Sigmoid colon (tissue), 7 donors: ENCODE data around the gene CLDN4. TPM values are rescaled to one million over a fixed set of nuclear protein-coding genes. Genes with fewer than 3 reads are reported as not detected.
"Not testable (repeated sequence)": the region's sequence is repeated elsewhere in the genome, so short reads cannot be mapped to it uniquely, and the experiment has no call there.

Experiments
- DNase-seq: peaks from one replicate; pipeline ENCODE4 v3.0.0-alpha.2; 2019
- H3K27ac ChIP-seq, 4 donors: fragments of 200-600 bp; sonication (generic); one replicate each; pipeline ENCODE4 v1.5.1; 2016 to 2019; ENCODE audit warnings: mild to moderate bottlenecking in 1 of 4
- H3K27me3 ChIP-seq, 3 donors: fragments of 200-600 bp; sonication (generic); one replicate each; pipeline ENCODE4 v1.5.1; 2019; ENCODE audit warnings: mild to moderate bottlenecking in 1 of 3
- H3K36me3 ChIP-seq, 4 donors: fragments of 200-600 bp; sonication (generic); one replicate each; pipeline ENCODE4 v1.5.1; 2016 to 2019
- H3K4me1 ChIP-seq, 4 donors: fragments of 200-600 bp; sonication (generic); one replicate each; pipeline ENCODE4 v1.5.1; 2017 to 2019
- H3K4me3 ChIP-seq, 4 donors: fragments of 200-600 bp; sonication (generic); one replicate each; pipeline ENCODE4 v1.5.1; 2017 to 2019; ENCODE audit warnings: mild to moderate bottlenecking in 2 of 4, moderate library complexity in 1 of 4
- H3K9me3 ChIP-seq, 4 donors: fragments of 200-600 bp in 3 of 4; sonication (generic) in 3 of 4; one replicate each; pipeline versions ENCODE4 v1.5.1 to v1.6.1; 2013 to 2019
- CTCF ChIP-seq, 4 experiments: fragments of 450-650 bp in 3 of 4; fragments of 200-600 bp in 1 of 4; IDR thresholded peaks; one replicate each; pipeline ENCODE4 v1.5.1; 2016 to 2019; ENCODE audit warnings: antibody characterized with exemption in 4 of 4, mild to moderate bottlenecking in 3 of 4, moderate library complexity in 2 of 4
- EP300 ChIP-seq, 4 donors: sonication (generic); formaldehyde crosslinking; IDR thresholded peaks; one replicate each; pipeline ENCODE4 v1.6.1; 2017; ENCODE audit warnings: antibody characterized with exemption in 4 of 4
- POLR2A ChIP-seq, 2 donors: fragments of 450-650 bp; IDR thresholded peaks; one replicate each; pipeline ENCODE4 v1.6.1; 2016; ENCODE audit warnings: antibody characterized with exemption in 2 of 2, mild to moderate bottlenecking in 2 of 2, moderate library complexity in 2 of 2
- POLR2AphosphoS5 ChIP-seq, 4 donors: sonication (generic); formaldehyde crosslinking; IDR thresholded peaks; one replicate each; pipeline ENCODE4 v1.6.1; 2017; ENCODE audit warnings: antibody characterized with exemption in 4 of 4
- WGBS, 2 donors: extraction: QIAGEN DNeasy Blood & Tissue Kit; methylation state at CpG; one replicate each; pipeline ENCODE4 v1.1.7; 2013; 5-methylcytosine and 5-hydroxymethylcytosine counted together
- intact Hi-C: fragments of 100-400 bp; cut with DNase I; formaldehyde crosslinking; loops from one replicate; pipeline ENCODE4 v1.15.1; 2023
- polyA plus RNA-seq, 3 donors: library from polyadenylated mRNA; stranded (reverse); fragments of 200-250 nt; gene quantifications; one replicate each; pipeline ENCODE4 v1.2.3, GENCODE V29; 2013
- total RNA-seq, 4 donors: library from RNA; depleted of rRNA; stranded (reverse); fragments of >200 nt; gene quantifications; one replicate each; pipeline ENCODE4 v1.1.0, GENCODE V29; 2016
- donor health status: healthy with polysubstance abuse.
- donor health status: Bipolar disorder and iron deficiency.
- donor health status: healthy.

CLDN4 gene
- total and polyA plus RNA-seq, 7 donors = 0.16 to 690 (median 210) TPM; not detected in 2

GRCh38 chr7:73820013-73820412, 10.8 kb upstream of the CLDN4 start:
- intact Hi-C loops = no loop called here
- H3K4me3 ChIP-seq = no peak overlapping the region
- TF ChIP-seq POLR2AphosphoS5 (IDR thresholded peaks at IDR 0.05) (no peak), EP300 (IDR thresholded peaks at IDR 0.05) (no peak), CTCF (IDR thresholded peaks at IDR 0.05) (no peak), POLR2A (IDR thresholded peaks at IDR 0.05) (no peak)
- peak; percentile 9 for DNase-seq
- peaks cover 0 to 11% (median 4%) of the 10 kb centered on the region in 4 donors for H3K4me1 ChIP-seq
- no peaks in the 10 kb centered on the region for H3K27me3 ChIP-seq
- no peaks in the 10 kb centered on the region for H3K9me3 ChIP-seq
- H3K36me3 ChIP-seq = no peaks in the 10 kb centered on the region
- H3K27ac ChIP-seq = no peak overlapping the region
- WGBS, 2 donors = 90% methylated on average over 7 of the region's 7 CpGs

- H3K9me3 ChIP-seq, DNase-seq, H3K27me3 ChIP-seq, H3K4me3 ChIP-seq, intact Hi-C loops, H3K36me3 ChIP-seq, H3K27ac ChIP-seq: not testable (repeated sequence)
- 56 to 82% methylated on average over 14 of the region's 14 CpGs for WGBS, 2 donors
- peaks cover 0 to 11% (median 4%) of the 10 kb centered on the region in 4 donors for H3K4me1 ChIP-seq
Measured at GRCh38 chr7:73821597-73822285, 9.1 kb upstream of the CLDN4 start.

- no peaks in the 10 kb centered on the region for H3K27me3 ChIP-seq
- no peak overlapping the region for H3K4me3 ChIP-seq
- peak overlapping the region in 2 of 4 donors; percentile 28 for H3K27ac ChIP-seq
- peaks cover 0 to 14% (median 7%) of the 10 kb centered on the region in 4 donors for H3K4me1 ChIP-seq
- no peaks in the 10 kb centered on the region for H3K9me3 ChIP-seq
- TF ChIP-seq POLR2A (IDR thresholded peaks at IDR 0.05) (peak in 1 of 2 donors; percentile 55), EP300 (IDR thresholded peaks at IDR 0.05) (no peak)
- intact Hi-C loops = no loop called here
- WGBS, 2 donors = 9 to 55% methylated on average over 15 of the region's 15 CpGs
- peak; percentile 74 for DNase-seq
- no peaks in the 10 kb centered on the region for H3K36me3 ChIP-seq
Measured at GRCh38 chr7:73822319-73823173, 8.2 kb upstream of the CLDN4 start.

- 36 to 66% methylated on average over 5 of the region's 5 CpGs for WGBS, 2 donors
- peaks cover 0 to 21% (median 14%) of the 10 kb centered on the region in 4 donors for H3K4me1 ChIP-seq
- H3K9me3 ChIP-seq = no peaks in the 10 kb centered on the region
- intact Hi-C loops = no loop called here
- H3K27ac ChIP-seq = no peak overlapping the region
- DNase-seq = no peak
- H3K27me3 ChIP-seq = no peaks in the 10 kb centered on the region
- H3K36me3 ChIP-seq = no peaks in the 10 kb centered on the region
- H3K4me3 ChIP-seq = no peak overlapping the region
- TF ChIP-seq CTCF (IDR thresholded peaks at IDR 0.05) = no peak
- no peak for TF ChIP-seq POLR2A (IDR thresholded peaks at IDR 0.05)
- no peak for TF ChIP-seq POLR2AphosphoS5 (IDR thresholded peaks at IDR 0.05)
- no peak for TF ChIP-seq EP300 (IDR thresholded peaks at IDR 0.05)
Measured at GRCh38 chr7:73823257-73823656, 7.5 kb upstream of the CLDN4 start.

GRCh38 chr7:73823873-73824592, 6.8 kb upstream of the CLDN4 start:
- Histone ChIP-seq H3K9me3 (no peaks in the 10 kb centered on the region), H3K4me3 (no peak overlapping the region), H3K27me3 (no peaks in the 10 kb centered on the region), H3K27ac (no peak overlapping the region), H3K4me1 (peaks cover 0 to 24% (median 17%) of the 10 kb centered on the region in 4 donors), H3K36me3 (no peaks in the 10 kb centered on the region)
- TF ChIP-seq EP300 (IDR thresholded peaks at IDR 0.05) (no peak), CTCF (IDR thresholded peaks at IDR 0.05) (no peak), POLR2A (IDR thresholded peaks at IDR 0.05) (no peak), POLR2AphosphoS5 (IDR thresholded peaks at IDR 0.05) (no peak)
- no peak for DNase-seq
- intact Hi-C loops = no loop called here
- 77 to 83% methylated on average over 11 of the region's 11 CpGs for WGBS, 2 donors
